ENCODE results near the gene ABCC1. TPM values are rescaled to one million over a fixed set of nuclear protein-coding genes. Genes with fewer than 3 reads are reported as not detected.

Gene ABCC1
- polyA plus RNA-seq, 1 donor from 2014 or later: 3.0 TPM

DNA sequence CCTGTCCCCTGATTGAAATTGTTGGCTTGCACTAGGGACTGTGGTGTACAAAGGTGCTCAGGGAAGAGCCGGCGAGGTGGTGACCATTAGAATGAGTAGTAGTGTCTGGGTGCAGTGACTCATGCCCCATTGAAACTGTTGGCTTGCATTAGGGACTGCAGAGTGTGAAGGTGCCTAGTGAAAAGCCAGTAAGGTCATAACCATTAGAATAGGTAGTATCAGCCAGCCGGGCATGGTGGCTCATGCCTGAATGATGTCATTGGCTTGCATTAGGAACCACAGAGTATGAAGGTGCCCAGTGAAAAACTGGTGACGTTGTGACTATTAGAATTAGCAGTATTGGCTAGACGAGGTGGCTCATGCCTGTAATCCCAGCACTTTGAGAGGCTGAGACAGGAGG is 195.0 kb downstream of the ABCC1 start:
- Histone ChIP-seq H3K36me3 (ENCODE audit: insufficient read depth, low read length) (no peaks in the 10 kb centered on the region), H3K4me3 (ENCODE audit: low read length) (no peak overlapping the region), H4K20me1 (ENCODE audit: insufficient read depth) (no peaks in the 10 kb centered on the region), H3K27me3 (ENCODE audit: insufficient read depth, low read depth, low read length) (no peaks in the 10 kb centered on the region), H3K9ac (ENCODE audit: low read length) (no peak overlapping the region), H3K79me2 (replicated peaks; ENCODE audit: insufficient read depth, low read length) (no peaks in the 10 kb centered on the region), H3F3A (ENCODE audit: insufficient read depth, low read length, poor library complexity, severe bottlenecking) (no peaks in the 10 kb centered on the region), H3K27ac (ENCODE audit: low read length) (no peak overlapping the region), H2AFZ (ENCODE audit: low read depth, low read length) (no peak overlapping the region), H3K9me2 (ENCODE audit: insufficient read depth, low read length) (no peaks in the 10 kb centered on the region), H3K9me3 (ENCODE audit: low read length) (no peaks in the 10 kb centered on the region), H3K4me2 (ENCODE audit: low read length) (no peak overlapping the region)
- no peak for TF ChIP-seq EP300 (conservative IDR thresholded peaks at IDR 0.05; ENCODE audit: poor library complexity, severe bottlenecking)
- TF ChIP-seq, protein P1, sequence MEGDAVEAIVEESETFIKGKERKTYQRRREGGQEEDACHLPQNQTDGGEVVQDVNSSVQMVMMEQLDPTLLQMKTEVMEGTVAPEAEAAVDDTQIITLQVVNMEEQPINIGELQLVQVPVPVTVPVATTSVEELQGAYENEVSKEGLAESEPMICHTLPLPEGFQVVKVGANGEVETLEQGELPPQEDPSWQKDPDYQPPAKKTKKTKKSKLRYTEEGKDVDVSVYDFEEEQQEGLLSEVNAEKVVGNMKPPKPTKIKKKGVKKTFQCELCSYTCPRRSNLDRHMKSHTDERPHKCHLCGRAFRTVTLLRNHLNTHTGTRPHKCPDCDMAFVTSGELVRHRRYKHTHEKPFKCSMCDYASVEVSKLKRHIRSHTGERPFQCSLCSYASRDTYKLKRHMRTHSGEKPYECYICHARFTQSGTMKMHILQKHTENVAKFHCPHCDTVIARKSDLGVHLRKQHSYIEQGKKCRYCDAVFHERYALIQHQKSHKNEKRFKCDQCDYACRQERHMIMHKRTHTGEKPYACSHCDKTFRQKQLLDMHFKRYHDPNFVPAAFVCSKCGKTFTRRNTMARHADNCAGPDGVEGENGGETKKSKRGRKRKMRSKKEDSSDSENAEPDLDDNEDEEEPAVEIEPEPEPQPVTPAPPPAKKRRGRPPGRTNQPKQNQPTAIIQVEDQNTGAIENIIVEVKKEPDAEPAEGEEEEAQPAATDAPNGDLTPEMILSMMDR (IDR thresholded peaks at IDR 0.05; ENCODE audit: poor library complexity, severe bottlenecking): no peak
- no peak for TF ChIP-seq REST (IDR thresholded peaks at IDR 0.05; ENCODE audit: borderline replicate concordance)
- TF ChIP-seq EZH2 (IDR thresholded peaks at IDR 0.05; ENCODE audit: borderline replicate concordance, insufficient read depth, low read length, poor library complexity, severe bottlenecking): no peak
- no peak for TF ChIP-seq MXI1 (conservative IDR thresholded peaks at IDR 0.05; ENCODE audit: poor library complexity, severe bottlenecking)
- TF ChIP-seq TAF1 (IDR thresholded peaks at IDR 0.05; ENCODE audit: low read depth): no peak
- TF ChIP-seq SMC3 (conservative IDR thresholded peaks at IDR 0.05; ENCODE audit: poor library complexity): no peak
- no peak for TF ChIP-seq POLR2AphosphoS5 (IDR thresholded peaks at IDR 0.05)
- no peak for TF ChIP-seq RAD21 (conservative IDR thresholded peaks at IDR 0.05)

DNA sequence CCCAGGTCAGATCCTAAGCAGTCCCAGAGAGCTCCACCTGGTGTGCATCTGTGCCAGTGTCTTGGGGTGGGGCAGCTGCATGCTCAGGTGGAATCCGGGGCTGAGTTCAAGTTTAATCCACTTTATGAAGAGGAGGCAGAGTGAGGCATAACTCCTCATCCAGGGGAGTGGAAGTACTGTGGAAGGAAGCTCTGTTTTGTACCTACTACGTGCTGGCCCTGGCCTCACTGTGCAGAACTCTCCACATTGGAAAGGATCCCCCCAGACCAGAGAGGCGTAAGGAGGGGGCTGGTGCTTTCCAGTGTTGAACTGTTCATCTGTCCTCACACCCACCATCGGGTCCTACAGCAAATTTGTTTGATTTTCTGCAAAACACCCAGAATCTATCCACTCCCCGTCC is 195.9 kb downstream of the ABCC1 start:
- Histone ChIP-seq H3F3A (ENCODE audit: insufficient read depth, low read length, poor library complexity, severe bottlenecking) (no peaks in the 10 kb centered on the region), H3K9me2 (ENCODE audit: insufficient read depth, low read length) (no peaks in the 10 kb centered on the region), H4K20me1 (ENCODE audit: insufficient read depth) (no peaks in the 10 kb centered on the region), H3K27ac (ENCODE audit: low read length) (no peak overlapping the region), H3K36me3 (ENCODE audit: insufficient read depth, low read length) (no peaks in the 10 kb centered on the region), H3K79me2 (replicated peaks; ENCODE audit: insufficient read depth, low read length) (no peaks in the 10 kb centered on the region), H2AFZ (ENCODE audit: low read depth, low read length) (no peak overlapping the region), H3K4me3 (ENCODE audit: low read length) (no peak overlapping the region), H3K4me2 (ENCODE audit: low read length) (no peak overlapping the region), H3K27me3 (ENCODE audit: insufficient read depth, low read depth, low read length) (no peaks in the 10 kb centered on the region), H3K9ac (ENCODE audit: low read length) (no peak overlapping the region), H3K9me3 (ENCODE audit: low read length) (no peaks in the 10 kb centered on the region)
- TF ChIP-seq, protein P1 (IDR thresholded peaks at IDR 0.05; ENCODE audit: poor library complexity, severe bottlenecking): no peak
- no peak for TF ChIP-seq SMC3 (conservative IDR thresholded peaks at IDR 0.05; ENCODE audit: poor library complexity)
- TF ChIP-seq EP300 (conservative IDR thresholded peaks at IDR 0.05; ENCODE audit: poor library complexity, severe bottlenecking): no peak
- no peak for TF ChIP-seq RAD21 (conservative IDR thresholded peaks at IDR 0.05)
- no peak for TF ChIP-seq REST (IDR thresholded peaks at IDR 0.05; ENCODE audit: borderline replicate concordance)
- no peak for TF ChIP-seq POLR2AphosphoS5 (IDR thresholded peaks at IDR 0.05)
- TF ChIP-seq TAF1 (IDR thresholded peaks at IDR 0.05; ENCODE audit: low read depth): no peak
- no peak for TF ChIP-seq EZH2 (IDR thresholded peaks at IDR 0.05; ENCODE audit: borderline replicate concordance, insufficient read depth, low read length, poor library complexity, severe bottlenecking)
- TF ChIP-seq MXI1 (conservative IDR thresholded peaks at IDR 0.05; ENCODE audit: poor library complexity, severe bottlenecking): no peak
